HG02610 (cell line): ENCODE measurements around the gene MAPK13.
"Not testable (repeated sequence)": the region's sequence is repeated elsewhere in the genome, so short reads cannot be mapped to it uniquely, and the experiment has no call there.

Experiments
- ATAC-seq: cut with Tn5 transposase; IDR thresholded peaks from one replicate; pipeline ENCODE4 v1.9.1; 2021; ENCODE audit warnings: mild to moderate bottlenecking, moderate library complexity; ENCODE audit not compliant: unreplicated experiment

Gene MAPK13

GRCh38 chr6:36126553-36127458 lies 3.5 kb upstream of the MAPK13 start:
- no peak for ATAC-seq

- ATAC-seq: no peak
Measured at GRCh38 chr6:36127462-36128016, 2.8 kb upstream of the MAPK13 start.

DNA sequence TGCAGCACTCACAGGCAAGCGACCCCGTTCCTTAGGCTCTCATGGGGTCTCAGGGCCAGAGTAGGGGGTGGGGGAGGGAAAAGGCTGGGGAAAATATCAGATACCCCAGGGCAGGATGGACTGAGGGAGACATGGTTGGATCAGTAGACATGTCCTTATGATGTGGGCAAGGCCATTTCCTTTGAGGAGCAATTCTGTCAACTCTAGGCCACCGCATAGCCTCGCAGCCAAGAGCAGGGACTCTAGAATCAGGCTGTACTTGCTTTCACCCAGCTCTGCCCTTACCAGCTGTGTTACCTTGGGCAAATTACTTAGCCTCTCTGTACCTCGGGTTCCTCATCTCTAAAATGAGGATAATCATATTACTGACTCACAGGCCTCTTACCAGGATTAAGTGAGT lies 2.2 kb upstream of the MAPK13 start:
- ATAC-seq: no peak

DNA sequence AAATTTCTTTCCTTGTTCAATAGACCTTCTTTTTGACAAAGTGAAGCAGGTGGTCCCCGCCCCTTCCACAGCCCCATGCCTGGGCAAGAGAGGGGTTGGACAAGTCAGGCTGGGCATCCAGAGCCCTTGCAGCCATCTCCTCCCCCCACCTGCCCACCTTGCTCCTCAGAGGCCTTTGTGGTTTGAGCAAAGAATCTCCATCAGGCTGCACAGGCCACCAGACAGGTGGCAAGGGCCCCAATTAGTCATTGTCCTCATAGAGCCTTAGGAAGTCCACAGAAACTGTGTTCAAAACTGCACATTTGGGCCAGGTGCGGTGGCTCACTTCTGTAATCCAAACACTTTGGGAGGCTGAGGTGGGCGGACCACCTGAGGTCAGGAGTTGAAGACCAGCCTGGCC lies 1.5 kb upstream of the MAPK13 start:
- ATAC-seq: no peak

GRCh38 chr6:36129334-36129733 lies 979 bp upstream of the MAPK13 start:
- not testable (repeated sequence) for ATAC-seq

GRCh38 chr6:36130667-36131510 lies 576 bp downstream of the MAPK13 start:
- no peak for ATAC-seq

- ATAC-seq: peak; percentile 86
Measured at GRCh38 chr6:36131511-36132245, 1.4 kb downstream of the MAPK13 start.

GRCh38 chr6:36132246-36132895 lies 2.1 kb downstream of the MAPK13 start:
- no peak for ATAC-seq

DNA sequence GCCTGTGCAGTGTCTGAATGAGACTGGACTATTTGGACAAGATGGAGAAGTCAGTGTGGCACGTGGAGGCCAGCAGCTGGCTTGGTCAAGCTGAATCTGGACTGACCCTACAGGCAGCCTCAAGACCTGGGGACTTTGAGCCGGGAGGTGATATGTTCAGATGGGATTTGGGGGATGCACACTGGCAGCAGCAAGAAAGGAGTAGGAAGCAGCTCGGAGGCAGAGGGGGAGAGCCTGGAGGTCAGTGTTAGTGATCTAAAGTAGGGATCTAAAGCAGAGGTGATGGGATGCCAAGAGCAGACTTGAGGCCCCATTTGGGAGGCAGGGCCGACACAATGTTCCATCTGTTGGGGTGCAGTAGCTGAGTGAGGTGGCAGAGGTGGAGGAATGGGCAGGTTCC lies 2.8 kb downstream of the MAPK13 start:
- no peak for ATAC-seq

- no peak for ATAC-seq
Measured at GRCh38 chr6:36133912-36134311, 3.6 kb downstream of the MAPK13 start.

GRCh38 chr6:36135053-36135731 lies 4.9 kb downstream of the MAPK13 start:
- no peak for ATAC-seq

GRCh38 chr6:36136034-36136433 lies 5.7 kb downstream of the MAPK13 start:
- no peak for ATAC-seq

DNA sequence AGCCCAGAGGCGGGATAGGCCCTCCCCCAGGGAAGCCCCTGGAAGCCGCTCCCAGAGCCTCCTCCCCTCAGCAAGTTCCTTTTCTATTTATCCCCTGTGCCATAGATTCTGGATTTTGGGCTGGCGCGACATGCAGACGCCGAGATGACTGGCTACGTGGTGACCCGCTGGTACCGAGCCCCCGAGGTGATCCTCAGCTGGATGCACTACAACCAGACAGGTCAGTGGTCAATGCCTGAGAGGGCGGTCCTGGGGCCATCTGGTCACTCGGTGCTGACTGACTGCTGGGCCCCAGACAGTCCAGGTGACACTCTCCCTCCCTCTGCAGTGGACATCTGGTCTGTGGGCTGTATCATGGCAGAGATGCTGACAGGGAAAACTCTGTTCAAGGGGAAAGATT lies 6.2 kb downstream of the MAPK13 start:
- ATAC-seq: no peak

- no peak for ATAC-seq
Measured at GRCh38 chr6:36138667-36139066, 8.4 kb downstream of the MAPK13 start.

DNA sequence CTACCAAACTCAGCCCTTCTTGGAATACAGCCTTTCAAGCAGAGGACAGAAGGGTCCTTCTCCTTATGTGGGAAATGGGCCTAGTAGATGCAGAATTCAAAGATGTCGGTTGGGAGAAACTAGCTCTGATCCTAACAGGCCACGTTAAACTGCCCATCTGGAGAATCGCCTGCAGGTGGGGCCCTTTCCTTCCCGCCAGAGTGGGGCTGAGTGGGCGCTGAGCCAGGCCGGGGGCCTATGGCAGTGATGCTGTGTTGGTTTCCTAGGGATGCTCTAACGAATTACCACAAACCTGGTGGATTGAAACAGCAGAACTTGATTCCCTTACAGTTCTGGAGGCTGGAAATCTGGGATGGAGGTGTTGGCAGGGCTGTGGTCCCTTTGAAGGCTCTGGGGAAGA lies 9.1 kb downstream of the MAPK13 start:
- no peak for ATAC-seq

DNA sequence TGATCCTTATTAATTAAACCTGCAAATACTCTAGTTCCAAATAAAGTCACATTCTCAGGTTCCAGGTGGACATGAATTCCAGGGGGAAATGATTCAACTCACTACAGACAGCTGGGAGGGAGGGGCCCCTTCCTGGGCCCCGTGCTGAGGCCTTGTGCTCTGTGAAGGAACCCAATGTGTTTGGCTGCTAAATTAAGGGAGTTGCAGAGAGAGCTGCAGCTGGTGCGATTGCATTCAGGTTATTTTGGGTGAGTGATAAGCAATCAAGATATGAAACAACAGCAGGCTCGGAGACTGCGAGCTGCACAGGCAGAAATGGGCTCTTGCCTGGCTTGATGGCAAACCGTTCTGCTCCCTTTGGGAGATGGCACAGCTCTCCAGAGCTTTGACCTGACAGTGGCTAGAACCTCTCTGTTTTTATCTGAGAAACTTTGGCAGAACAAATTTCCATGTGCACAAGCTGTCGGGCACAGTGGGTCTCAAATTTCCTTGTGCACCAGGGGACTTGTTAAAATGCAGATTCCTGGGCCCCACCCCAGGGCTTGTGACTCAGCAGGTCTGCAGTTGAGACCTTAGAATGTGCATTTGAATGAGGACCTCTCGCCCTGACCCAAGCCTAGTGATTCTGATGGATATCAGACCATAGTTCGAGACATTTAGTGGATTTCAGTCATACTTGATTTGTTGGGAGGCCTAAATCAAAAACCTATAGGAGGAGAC lies 9.8 kb downstream of the MAPK13 start:
- ATAC-seq: no peak

DNA sequence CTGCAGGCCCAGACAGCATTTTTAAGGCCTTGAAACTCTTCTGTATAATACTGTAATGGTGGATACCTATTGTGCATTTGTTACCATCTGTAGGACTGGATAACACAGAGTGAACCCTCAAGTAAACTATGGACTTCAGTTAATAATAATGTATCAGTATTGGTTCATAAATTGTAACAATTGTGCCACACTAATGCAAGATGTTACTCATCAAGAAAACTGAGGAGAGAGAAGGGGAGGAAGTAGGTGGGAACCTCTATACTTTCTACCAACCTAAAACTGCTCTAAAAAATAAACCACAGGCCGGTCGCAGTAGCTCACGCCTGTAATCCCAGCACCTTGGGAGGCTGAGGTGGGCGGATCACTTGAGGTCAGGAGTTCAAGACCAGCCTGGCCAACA lies 10.8 kb downstream of the MAPK13 start:
- ATAC-seq: no peak

- ATAC-seq: no peak
Measured at GRCh38 chr6:36141961-36142360, 11.6 kb downstream of the MAPK13 start.
